Measurements from ENCODE around the gene ZSCAN21. TPM values are rescaled to one million over a fixed set of nuclear protein-coding genes. Genes with fewer than 3 reads are reported as not detected.
"Not testable (repeated sequence)": the region's sequence is repeated elsewhere in the genome, so short reads cannot be mapped to it uniquely, and the experiment has no call there.

The ZSCAN21 gene
- total RNA-seq (10 to 100 TPM; 10.3 to 27.7 TPM), polyA plus RNA-seq (ENCODE audit: insufficient read length in 2 of 2) (10 to 100 TPM; 17.2 to 21.2 TPM)
- long read RNA-seq, donor 1, partial matches to known transcripts: 0 of 3 reads
- long read RNA-seq, donor 1, other reads (novel, unspliced or antisense): 0 of 3 reads
- long read RNA-seq, donor 2, partial matches to known transcripts: 0 of 1 reads
- long read RNA-seq, donor 2, other reads (novel, unspliced or antisense): 0 of 1 reads
- long read RNA-seq, donor 3: 0 reads
- long read RNA-seq, donor 4, transcript ZSCAN21-201 (4 exons, 2,005 nt): major isoform, 6 of 6 reads
- long read RNA-seq, donor 4, partial matches to known transcripts: 0 of 6 reads
- long read RNA-seq, donor 4, other reads (novel, unspliced or antisense): 0 of 6 reads

DNA sequence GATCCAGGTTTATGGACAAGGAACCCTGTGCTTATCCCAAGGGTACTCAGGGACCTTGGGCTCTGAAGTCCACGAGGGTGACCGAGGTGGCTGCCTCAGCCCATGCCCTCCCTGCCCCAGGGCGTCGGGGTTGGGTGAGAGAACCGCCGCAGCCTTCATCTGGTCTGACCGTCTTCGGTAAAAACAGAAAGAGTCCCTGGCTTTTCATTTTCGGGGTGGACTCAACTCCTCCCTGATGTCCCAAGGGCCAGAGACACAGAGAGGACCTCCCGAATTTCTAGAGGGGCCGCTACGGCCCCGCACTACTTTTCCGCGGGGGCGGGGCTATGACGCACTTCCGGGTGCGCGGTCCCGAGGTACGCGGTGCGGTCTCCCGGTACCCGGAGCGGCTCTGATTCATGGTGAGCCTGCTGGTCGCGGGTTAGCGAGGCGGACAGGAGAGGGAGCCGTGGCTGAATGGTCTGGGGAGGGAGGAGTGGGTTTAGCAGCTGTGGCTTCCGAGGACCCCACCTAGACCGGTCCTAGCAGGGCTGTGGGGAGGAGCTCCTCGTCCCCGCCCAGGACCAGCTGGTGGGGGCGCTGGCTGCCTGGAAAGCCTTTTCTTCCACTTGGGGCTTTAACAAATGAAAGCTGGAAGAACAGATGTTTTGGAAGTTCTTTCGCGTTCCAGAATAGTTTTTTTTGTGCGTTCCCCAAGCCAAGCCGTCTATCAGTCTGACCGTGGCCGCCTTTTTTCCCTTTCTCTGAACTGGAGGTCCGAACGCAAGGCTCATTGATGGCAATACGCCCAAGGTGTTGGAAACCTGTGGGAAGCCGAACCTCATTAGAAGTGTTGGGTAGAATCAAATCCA, at the start of gene ZSCAN21:
TSS of gene ZSCAN21 (plus strand) at position 334 of the 851 bp plus-strand sequence. CDS start 7,233 bp downstream, outside the sequence.
- WGBS (ENCODE audit: insufficient coverage): 1% methylated on average over 43 of the region's 47 CpGs

DNA sequence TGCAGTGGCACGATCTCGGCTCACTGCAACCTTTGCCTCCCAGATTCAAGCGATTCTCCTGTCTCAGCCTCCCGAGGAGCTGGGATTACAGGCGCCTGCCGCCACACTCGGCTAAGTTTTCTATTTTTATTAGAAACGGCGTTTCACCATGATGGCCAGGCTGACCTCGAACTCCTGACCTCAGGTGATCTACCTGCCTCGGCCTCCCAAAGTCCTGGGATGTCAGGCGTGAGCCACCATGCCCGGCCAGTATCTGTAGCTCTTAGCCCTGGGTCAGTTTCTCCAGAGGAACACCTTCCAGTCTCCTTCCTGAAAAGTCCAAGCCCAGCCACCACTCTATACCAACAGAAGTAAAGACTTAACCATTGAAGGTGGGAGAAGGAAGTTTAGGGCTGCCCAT, 49.3 kb upstream of the ZSCAN21 start:
- no peak overlapping the region for H3K4me3 ChIP-seq (ENCODE audit: low read depth, low read length)
- H3K27ac ChIP-seq (ENCODE audit: low read depth, low read length): no peak overlapping the region
- no peaks in the 10 kb centered on the region for H3K36me3 ChIP-seq (ENCODE audit: control insufficient read depth, insufficient read depth, low read length)
- H3K4me1 ChIP-seq (ENCODE audit: control insufficient read depth, insufficient read depth, low read length): peaks cover 27% of the 10 kb centered on the region
- no peaks in the 10 kb centered on the region for H3K9me3 ChIP-seq (ENCODE audit: control insufficient read depth, insufficient read depth, low read length)
- DNase-seq (ENCODE audit: low read depth in 4 of 6, low spot score in 6 of 6): no peak
- whole genome bisulfite sequencing (ENCODE audit: insufficient coverage): 94% methylated on average over 12 of the region's 13 CpGs
- no peaks in the 10 kb centered on the region for H3K27me3 ChIP-seq (ENCODE audit: control insufficient read depth, insufficient read depth, low read length)

More for the DNA sequence above, at the start of gene ZSCAN21:
- peak within 1 kb of the TSS; percentile 98 for H3K27ac ChIP-seq (ENCODE audit: low read depth, low read length)
- H3K36me3 ChIP-seq (ENCODE audit: control insufficient read depth, insufficient read depth, low read length): peaks cover 11% of the 10 kb centered on the region
- H3K4me1 ChIP-seq (ENCODE audit: control insufficient read depth, insufficient read depth, low read length): peaks cover 31% of the 10 kb centered on the region
- peak within 1 kb of the TSS; percentile 78 for H3K4me3 ChIP-seq (ENCODE audit: low read depth, low read length)
- H3K27me3 ChIP-seq (ENCODE audit: control insufficient read depth, insufficient read depth, low read length): no peaks in the 10 kb centered on the region
- H3K9me3 ChIP-seq (ENCODE audit: control insufficient read depth, insufficient read depth, low read length): no peaks in the 10 kb centered on the region
- peak; percentile 79 to 96 (median 82) for DNase-seq (ENCODE audit: low read depth in 4 of 6, low spot score in 6 of 6)

DNA sequence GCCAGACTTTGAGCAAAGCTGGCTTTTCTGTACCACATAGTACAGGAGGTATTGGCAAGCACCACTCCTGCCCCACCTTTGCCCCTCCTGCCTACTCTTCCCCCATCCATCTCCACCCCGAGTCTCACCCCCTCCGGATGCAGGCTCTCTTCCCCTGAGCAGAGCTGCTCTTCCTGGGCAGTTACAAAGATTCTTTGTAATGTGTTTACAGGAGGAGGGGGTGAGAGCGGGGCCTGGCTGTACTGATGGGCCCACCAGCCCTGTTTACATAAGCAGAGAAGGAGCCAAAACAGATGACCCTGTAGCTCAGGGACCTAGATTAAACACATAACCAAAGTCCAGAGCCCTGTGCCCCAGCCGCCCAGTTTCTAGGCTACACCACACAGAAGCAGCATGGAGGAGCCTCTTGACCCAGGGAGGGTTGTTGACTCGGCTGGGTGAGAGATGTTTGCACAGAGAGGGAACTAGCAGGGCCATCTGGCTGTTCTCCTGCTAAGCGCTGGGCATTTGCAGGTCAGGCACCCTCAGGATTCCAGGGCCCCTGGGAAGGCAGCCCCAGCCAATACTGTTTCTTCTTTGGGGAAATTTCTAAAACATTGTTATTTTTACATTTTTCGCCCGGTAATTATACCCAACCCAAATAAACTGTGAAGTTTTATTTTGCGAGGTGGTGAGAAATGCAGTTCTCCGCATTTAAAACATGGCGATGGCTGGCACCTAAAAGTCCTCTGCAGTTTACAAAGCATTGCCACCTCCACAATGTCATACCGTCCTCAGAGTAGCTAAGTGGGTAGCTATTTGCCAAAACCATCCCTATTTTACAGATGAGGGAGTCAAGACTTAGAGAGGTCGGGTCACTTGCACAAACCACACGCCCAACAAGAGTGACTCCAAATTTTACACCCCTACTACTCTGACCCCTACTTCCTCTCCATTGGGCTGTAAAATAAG, 45.6 kb upstream of the ZSCAN21 start:
- WGBS (ENCODE audit: insufficient coverage): 47% methylated on average over 2 of the region's 14 CpGs
- H3K36me3 ChIP-seq (ENCODE audit: control insufficient read depth, insufficient read depth, low read length): no peaks in the 10 kb centered on the region
- H3K4me1 ChIP-seq (ENCODE audit: control insufficient read depth, insufficient read depth, low read length): peaks cover 12% of the 10 kb centered on the region
- no peak overlapping the region for H3K4me3 ChIP-seq (ENCODE audit: low read depth, low read length)
- H3K9me3 ChIP-seq (ENCODE audit: control insufficient read depth, insufficient read depth, low read length): no peaks in the 10 kb centered on the region
- peak overlapping the region; percentile 78 for H3K27ac ChIP-seq (ENCODE audit: low read depth, low read length)
- H3K27me3 ChIP-seq (ENCODE audit: control insufficient read depth, insufficient read depth, low read length): no peaks in the 10 kb centered on the region
- DNase-seq (ENCODE audit: low read depth in 4 of 6, low spot score in 6 of 6): peak in 2 of 6 donors; percentile 37 to 61

DNA sequence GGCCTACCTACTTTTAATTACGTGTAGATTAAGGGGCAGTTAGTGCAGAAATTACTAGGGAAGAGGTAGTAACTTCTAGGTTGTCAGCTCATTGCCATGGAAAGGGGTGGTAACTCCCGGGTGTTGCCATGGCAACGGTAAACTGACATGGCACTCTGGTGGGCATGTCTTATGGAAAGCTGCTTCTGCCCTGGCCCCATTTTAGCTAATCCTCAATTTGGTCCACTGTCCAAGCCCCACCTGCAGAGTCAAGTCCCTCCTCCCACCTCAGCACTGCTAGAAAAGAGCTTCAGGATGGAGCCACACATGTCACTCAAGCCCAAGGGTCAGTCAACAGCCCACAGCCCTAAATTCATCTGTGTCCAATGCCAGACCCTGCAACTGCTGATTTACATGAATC, 41.7 kb upstream of the ZSCAN21 start:
- WGBS (ENCODE audit: insufficient coverage): 70% methylated on average over 3 of the region's 3 CpGs
- no peak for DNase-seq (ENCODE audit: low read depth in 4 of 6, low spot score in 6 of 6)
- Histone ChIP-seq H3K4me1 (ENCODE audit: control insufficient read depth, insufficient read depth, low read length) (peaks cover 16% of the 10 kb centered on the region), H3K4me3 (ENCODE audit: low read depth, low read length) (no peak overlapping the region), H3K27ac (ENCODE audit: low read depth, low read length) (no peak overlapping the region), H3K27me3 (ENCODE audit: control insufficient read depth, insufficient read depth, low read length) (no peaks in the 10 kb centered on the region), H3K36me3 (ENCODE audit: control insufficient read depth, insufficient read depth, low read length) (no peaks in the 10 kb centered on the region), H3K9me3 (ENCODE audit: control insufficient read depth, insufficient read depth, low read length) (no peaks in the 10 kb centered on the region)

DNA sequence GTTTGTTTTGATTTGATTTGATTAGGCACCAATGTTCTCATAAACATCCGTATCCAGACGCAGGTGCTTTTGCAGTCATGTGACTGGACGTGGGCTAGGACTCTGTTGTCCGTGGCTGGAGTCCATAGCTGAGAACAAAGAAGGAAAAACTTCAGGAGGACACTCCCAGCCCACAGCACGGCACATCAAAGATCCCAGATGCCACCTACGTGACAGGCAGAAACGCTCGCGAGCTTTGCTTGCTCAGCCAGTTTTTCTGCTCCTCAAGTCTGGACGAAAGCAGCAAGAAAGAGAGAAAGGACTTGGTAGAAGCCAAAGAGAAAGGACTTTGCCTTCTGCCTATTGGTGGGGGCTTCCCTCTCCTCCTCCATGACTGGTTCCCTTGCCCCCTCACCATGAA, 41.0 kb upstream of the ZSCAN21 start:
- Histone ChIP-seq H3K4me1 (ENCODE audit: control insufficient read depth, insufficient read depth, low read length) (peaks cover 13% of the 10 kb centered on the region), H3K27me3 (ENCODE audit: control insufficient read depth, insufficient read depth, low read length) (no peaks in the 10 kb centered on the region), H3K4me3 (ENCODE audit: low read depth, low read length) (no peak overlapping the region), H3K36me3 (ENCODE audit: control insufficient read depth, insufficient read depth, low read length) (no peaks in the 10 kb centered on the region), H3K27ac (ENCODE audit: low read depth, low read length) (no peak overlapping the region), H3K9me3 (ENCODE audit: control insufficient read depth, insufficient read depth, low read length) (no peaks in the 10 kb centered on the region)
- peak in 1 of 6 donors; percentile 24 for DNase-seq (ENCODE audit: low read depth in 4 of 6, low spot score in 6 of 6)
- 73% methylated on average over 4 of the region's 10 CpGs for WGBS (ENCODE audit: insufficient coverage)

DNA sequence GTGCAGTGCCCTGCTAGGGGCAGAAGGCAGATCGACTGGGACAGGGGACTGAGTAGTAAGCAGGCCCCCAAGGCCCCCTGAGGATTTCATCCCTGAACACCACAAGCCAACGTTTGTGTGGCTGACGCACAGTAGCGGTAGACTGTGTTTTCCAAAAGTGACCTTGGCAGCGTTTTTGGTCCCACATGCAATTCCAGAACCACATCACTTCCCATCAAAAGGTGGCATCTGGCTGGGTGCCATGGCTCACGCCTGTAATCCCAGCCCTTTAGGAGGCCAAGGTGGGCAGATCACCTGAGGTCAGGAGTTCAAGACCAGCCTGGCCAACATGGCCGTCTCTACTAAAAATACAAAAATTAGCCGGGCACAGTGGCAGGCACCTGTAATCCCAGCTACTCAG, 39.6 kb upstream of the ZSCAN21 start:
- H3K9me3 ChIP-seq (ENCODE audit: control insufficient read depth, insufficient read depth, low read length); H3K27ac ChIP-seq (ENCODE audit: low read depth, low read length); H3K4me3 ChIP-seq (ENCODE audit: low read depth, low read length); DNase-seq (ENCODE audit: low read depth in 4 of 6, low spot score in 6 of 6); H3K27me3 ChIP-seq (ENCODE audit: control insufficient read depth, insufficient read depth, low read length); H3K4me1 ChIP-seq (ENCODE audit: control insufficient read depth, insufficient read depth, low read length); H3K36me3 ChIP-seq (ENCODE audit: control insufficient read depth, insufficient read depth, low read length): not testable (repeated sequence)
- WGBS (ENCODE audit: insufficient coverage): 86% methylated on average over 8 of the region's 8 CpGs

DNA sequence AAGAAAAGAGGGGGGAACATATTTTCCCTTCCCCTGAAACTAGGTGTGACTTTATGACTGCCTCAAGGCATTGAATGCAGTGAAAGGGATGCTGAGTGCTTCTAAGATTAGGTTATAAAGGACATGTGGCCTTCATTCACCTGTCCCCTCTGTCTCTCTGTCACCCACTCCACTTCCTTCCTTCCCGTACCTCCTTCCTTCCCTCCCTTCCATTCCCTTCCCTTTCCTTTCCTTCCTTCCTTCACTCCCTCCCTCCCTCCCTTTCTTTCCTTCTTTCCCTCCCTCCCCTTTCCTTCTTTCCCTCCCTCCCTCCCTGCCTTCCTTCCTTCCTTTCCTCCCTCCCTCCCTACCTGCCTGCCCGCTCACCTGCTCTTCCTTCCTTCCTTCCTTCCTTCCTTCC, 38.7 kb upstream of the ZSCAN21 start:
- 67% methylated on average over 2 of the region's 2 CpGs for whole genome bisulfite sequencing (ENCODE audit: insufficient coverage)

DNA sequence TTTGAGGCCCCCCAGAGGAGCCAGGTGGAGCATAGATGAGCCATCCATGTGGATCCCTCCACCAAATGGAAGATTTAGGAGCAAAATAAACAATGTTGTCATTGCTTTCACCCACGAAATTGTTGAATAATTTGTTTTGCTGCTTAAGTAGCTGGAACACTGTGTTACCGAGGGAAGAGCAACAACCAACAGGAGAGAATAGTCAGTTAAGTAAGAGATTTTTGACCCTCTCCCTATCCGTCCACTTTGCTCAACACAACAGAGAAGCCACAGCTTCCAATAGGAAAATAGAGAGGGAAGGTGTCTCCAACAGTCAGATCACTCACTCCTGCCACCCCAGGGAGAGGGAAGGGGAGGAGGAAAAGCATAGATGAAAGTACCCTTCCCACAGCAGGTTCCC, 38.1 kb upstream of the ZSCAN21 start:
- WGBS (ENCODE audit: insufficient coverage): no CpG with 5 or more reads among the region's 3 CpGs
- no peak overlapping the region for H3K27ac ChIP-seq (ENCODE audit: low read depth, low read length)
- no peak for DNase-seq (ENCODE audit: low read depth in 4 of 6, low spot score in 6 of 6)
- peaks cover 9% of the 10 kb centered on the region for H3K4me1 ChIP-seq (ENCODE audit: control insufficient read depth, insufficient read depth, low read length)
- H3K4me3 ChIP-seq (ENCODE audit: low read depth, low read length): no peak overlapping the region
- H3K9me3 ChIP-seq (ENCODE audit: control insufficient read depth, insufficient read depth, low read length): no peaks in the 10 kb centered on the region
- H3K36me3 ChIP-seq (ENCODE audit: control insufficient read depth, insufficient read depth, low read length): no peaks in the 10 kb centered on the region
- H3K27me3 ChIP-seq (ENCODE audit: control insufficient read depth, insufficient read depth, low read length): no peaks in the 10 kb centered on the region

More for the DNA sequence above, 38.7 kb upstream of the ZSCAN21 start:
- H3K27ac ChIP-seq (ENCODE audit: low read depth, low read length): no peak overlapping the region
- H3K4me3 ChIP-seq (ENCODE audit: low read depth, low read length): no peak overlapping the region
- no peaks in the 10 kb centered on the region for H3K36me3 ChIP-seq (ENCODE audit: control insufficient read depth, insufficient read depth, low read length)
- H3K27me3 ChIP-seq (ENCODE audit: control insufficient read depth, insufficient read depth, low read length): no peaks in the 10 kb centered on the region
- peaks cover 9% of the 10 kb centered on the region for H3K4me1 ChIP-seq (ENCODE audit: control insufficient read depth, insufficient read depth, low read length)
- DNase-seq (ENCODE audit: low read depth in 4 of 6, low spot score in 6 of 6): no peak
- no peaks in the 10 kb centered on the region for H3K9me3 ChIP-seq (ENCODE audit: control insufficient read depth, insufficient read depth, low read length)

Measured in spinal cord (tissue), 10 donors.